Osteoblast (primary cell): Measurements from ENCODE around the gene KRAS. TPM values are rescaled to one million over a fixed set of nuclear protein-coding genes. Genes with fewer than 3 reads are reported as not detected.

Experiments
- DNase-seq: peaks from one replicate; pipeline ENCODE4 v3.0.0; 2011; ENCODE audit warnings: low spot score, mixed read lengths; ENCODE audit not compliant: insufficient read length; ENCODE audit errors: missing footprints
- H2AFZ ChIP-seq: 2 replicates; pipeline ENCODE4 v1.6.0; 2011; ENCODE audit warnings: mild to moderate bottlenecking, low read length
- H3K27ac ChIP-seq: 2 replicates; pipeline ENCODE4 v1.5.1; 2011; ENCODE audit warnings: mild to moderate bottlenecking, low read depth, low read length, moderate library complexity
- H3K27me3 ChIP-seq: 2 replicates; pipeline ENCODE4 v1.6.0; 2012; ENCODE audit warnings: mild to moderate bottlenecking, control low read depth, inconsistent platforms, low read length, moderate library complexity; ENCODE audit not compliant: insufficient read depth
- H3K36me3 ChIP-seq: 2 replicates; pipeline ENCODE4 v1.5.1; 2011; ENCODE audit warnings: mild to moderate bottlenecking, low read length, control low read depth, moderate library complexity; ENCODE audit not compliant: insufficient read depth
- H3K4me1 ChIP-seq: 2 replicates; pipeline ENCODE4 v1.5.1; 2011; ENCODE audit warnings: mild to moderate bottlenecking, low read length, control low read depth, moderate library complexity; ENCODE audit not compliant: insufficient read depth
- H3K4me2 ChIP-seq: 2 replicates; pipeline ENCODE4 v1.6.0; 2011; ENCODE audit warnings: mild to moderate bottlenecking, low read length; ENCODE audit not compliant: insufficient read depth
- H3K4me3 ChIP-seq: fragments of 200-600 bp; sonication (generic); 3 replicates; pipeline ENCODE4 v1.5.1; 2012; ENCODE audit warnings: mild to moderate bottlenecking, low read length, inconsistent platforms; ENCODE audit not compliant: insufficient read depth
- H3K79me2 ChIP-seq: 2 replicates; pipeline ENCODE4 v1.6.0; 2012; ENCODE audit warnings: mild to moderate bottlenecking, low read length, control low read depth, inconsistent platforms; ENCODE audit not compliant: insufficient read depth
- H3K9me3 ChIP-seq: 2 replicates; pipeline ENCODE4 v1.5.1; 2011; ENCODE audit warnings: low read depth, low read length, control low read depth
- H4K20me1 ChIP-seq: 2 replicates; pipeline ENCODE4 v1.6.0; 2012; ENCODE audit warnings: mild to moderate bottlenecking, low read length, control low read depth; ENCODE audit not compliant: insufficient read depth
- total RNA-seq: library from RNA; depleted of rRNA; stranded (reverse); fragments of >200 nt; gene quantifications from 2 replicates; pipeline ENCODE4 v1.2.3, GENCODE V29; 2012
- TF ChIP-seq, protein P1 (sequence below): IDR thresholded peaks from 2 replicates; pipeline ENCODE4 v1.5.1; 2011; ENCODE audit warnings: mild to moderate bottlenecking, low read depth, low read length, moderate library complexity; ENCODE audit errors: extremely low read depth

KRAS gene
- total RNA-seq, 1 donor: 18.5 TPM

DNA sequence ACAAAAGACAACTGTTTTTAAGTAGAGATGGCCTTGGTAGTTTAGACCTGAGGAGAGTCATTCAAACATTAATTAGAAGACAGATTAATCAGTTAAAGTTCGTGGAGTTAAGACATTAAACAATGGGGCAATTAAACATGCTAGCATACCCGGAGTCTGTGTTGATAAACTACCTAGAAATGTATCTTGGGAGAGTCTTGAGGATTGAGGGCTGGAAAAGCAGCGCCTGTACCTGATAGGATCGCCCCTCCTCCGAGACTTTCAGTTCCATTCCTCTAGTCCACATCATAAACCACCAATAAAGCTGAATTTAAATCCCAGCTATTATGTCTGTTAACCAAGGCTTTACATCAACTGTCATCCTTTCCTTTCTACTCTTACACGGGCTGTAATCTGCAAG lies 1.0 kb upstream of the KRAS start:
- Histone ChIP-seq H3K36me3 (no peaks in the 10 kb centered on the region), H3K4me2 (peak overlapping the region; percentile 85), H4K20me1 (peaks cover 5% of the 10 kb centered on the region), H3K27me3 (peaks cover 2% of the 10 kb centered on the region), H3K9me3 (no peaks in the 10 kb centered on the region), H2AFZ (peak overlapping the region; percentile 89), H3K4me1 (peaks cover 7% of the 10 kb centered on the region), H3K79me2 (peaks cover 34% of the 10 kb centered on the region), H3K27ac (peak overlapping the region; percentile 43), H3K4me3 (peak overlapping the region; percentile 86)
- TF ChIP-seq, protein P1, sequence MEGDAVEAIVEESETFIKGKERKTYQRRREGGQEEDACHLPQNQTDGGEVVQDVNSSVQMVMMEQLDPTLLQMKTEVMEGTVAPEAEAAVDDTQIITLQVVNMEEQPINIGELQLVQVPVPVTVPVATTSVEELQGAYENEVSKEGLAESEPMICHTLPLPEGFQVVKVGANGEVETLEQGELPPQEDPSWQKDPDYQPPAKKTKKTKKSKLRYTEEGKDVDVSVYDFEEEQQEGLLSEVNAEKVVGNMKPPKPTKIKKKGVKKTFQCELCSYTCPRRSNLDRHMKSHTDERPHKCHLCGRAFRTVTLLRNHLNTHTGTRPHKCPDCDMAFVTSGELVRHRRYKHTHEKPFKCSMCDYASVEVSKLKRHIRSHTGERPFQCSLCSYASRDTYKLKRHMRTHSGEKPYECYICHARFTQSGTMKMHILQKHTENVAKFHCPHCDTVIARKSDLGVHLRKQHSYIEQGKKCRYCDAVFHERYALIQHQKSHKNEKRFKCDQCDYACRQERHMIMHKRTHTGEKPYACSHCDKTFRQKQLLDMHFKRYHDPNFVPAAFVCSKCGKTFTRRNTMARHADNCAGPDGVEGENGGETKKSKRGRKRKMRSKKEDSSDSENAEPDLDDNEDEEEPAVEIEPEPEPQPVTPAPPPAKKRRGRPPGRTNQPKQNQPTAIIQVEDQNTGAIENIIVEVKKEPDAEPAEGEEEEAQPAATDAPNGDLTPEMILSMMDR: no peak
- DNase-seq: no peak

DNA sequence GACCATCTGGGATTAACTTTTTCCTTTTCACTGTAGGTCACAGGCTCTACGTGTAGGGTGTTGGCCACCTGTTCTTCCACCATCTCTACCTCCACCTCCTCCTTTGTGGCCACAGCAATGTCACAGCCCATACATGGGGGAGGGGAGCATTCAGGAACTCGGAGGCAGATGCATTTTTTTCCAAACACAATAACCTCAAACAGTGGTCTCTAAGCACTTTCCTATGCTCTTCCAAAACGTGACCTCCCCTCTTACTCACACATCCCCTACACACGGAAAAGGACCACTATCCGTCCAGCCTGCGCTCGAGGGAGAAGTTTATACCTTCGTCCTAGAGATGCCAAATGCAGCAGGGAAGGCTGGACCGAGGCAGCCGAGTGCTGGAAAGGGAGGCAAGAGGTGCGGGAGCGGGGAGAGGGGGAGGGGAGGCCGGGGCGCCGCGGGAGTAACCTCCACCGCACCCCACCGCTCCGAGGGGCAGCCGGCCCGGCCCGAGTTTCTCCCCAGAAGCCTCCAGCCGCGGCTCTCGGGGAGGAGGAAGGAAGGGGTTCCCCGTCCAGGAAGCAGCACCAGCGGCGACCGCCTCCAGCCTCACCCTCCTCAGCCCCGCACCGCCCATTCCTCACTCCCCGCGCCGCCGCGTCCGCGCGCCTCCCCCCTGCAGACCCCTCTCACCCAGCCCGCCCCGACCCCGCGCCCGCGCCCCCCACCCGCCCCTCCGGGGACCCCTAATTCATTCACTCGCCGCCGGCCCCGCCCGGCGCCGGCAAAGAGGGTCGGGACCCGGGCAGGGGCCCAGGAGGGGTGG lies 594 bp downstream of the KRAS start:
- TF ChIP-seq, protein P1: no peak
- H3K79me2 ChIP-seq: peaks cover 49% of the 10 kb centered on the region
- H3K9me3 ChIP-seq: no peaks in the 10 kb centered on the region
- peak overlapping the region; percentile 73 for H3K27ac ChIP-seq
- peak overlapping the region; percentile 69 for H2AFZ ChIP-seq
- H4K20me1 ChIP-seq: peaks cover 6% of the 10 kb centered on the region
- DNase-seq: peak; percentile 81
- peaks cover 7% of the 10 kb centered on the region for H3K4me1 ChIP-seq
- H3K27me3 ChIP-seq: no peaks in the 10 kb centered on the region
- peak overlapping the region; percentile 95 for H3K4me2 ChIP-seq
- peak overlapping the region; percentile 86 for H3K4me3 ChIP-seq
- H3K36me3 ChIP-seq: no peaks in the 10 kb centered on the region

DNA sequence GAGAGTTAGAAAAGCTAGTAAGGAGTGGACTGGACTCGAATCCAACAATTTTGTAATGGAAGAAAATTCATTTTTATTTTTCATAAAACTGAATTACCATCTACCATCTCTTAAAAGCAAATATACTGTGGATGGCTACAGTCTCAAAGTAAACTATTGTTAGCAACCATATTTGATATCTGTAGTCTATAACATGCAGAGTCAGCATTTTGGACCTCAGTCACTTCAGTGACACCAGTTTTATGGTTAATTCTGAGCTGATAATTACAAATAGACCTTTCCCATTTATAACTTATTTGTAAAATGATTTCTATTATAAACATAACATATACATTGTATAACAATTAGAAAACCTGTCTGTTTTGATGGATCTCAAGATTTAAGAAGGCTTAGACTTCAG lies 2.0 kb downstream of the KRAS start:
- H3K27ac ChIP-seq: no peak overlapping the region
- peaks cover 62% of the 10 kb centered on the region for H3K79me2 ChIP-seq
- H2AFZ ChIP-seq: no peak overlapping the region

DNA sequence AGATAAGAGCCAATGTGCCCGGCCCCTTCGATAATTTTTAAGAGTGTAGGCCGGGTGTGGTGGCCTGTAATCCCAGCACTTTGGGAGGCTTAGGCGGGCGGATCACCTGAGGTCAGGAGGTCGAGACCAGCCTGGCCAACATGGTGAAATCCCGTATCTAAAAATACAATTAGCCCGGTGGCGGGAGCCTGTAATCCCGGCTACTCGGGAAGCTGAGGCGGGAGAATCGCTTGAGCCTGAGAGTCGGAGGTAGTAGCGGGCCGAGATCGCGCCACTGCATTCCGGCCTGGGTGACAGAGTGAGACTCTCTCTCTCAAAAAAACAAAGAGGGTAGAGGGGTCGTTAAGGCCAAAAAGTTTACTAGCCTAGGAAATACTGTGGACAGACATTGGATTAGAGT lies 2.6 kb downstream of the KRAS start:
- Histone ChIP-seq H3K9me3 (no peaks in the 10 kb centered on the region), H2AFZ (no peak overlapping the region), H3K4me1 (peaks cover 7% of the 10 kb centered on the region), H3K4me2 (no peak overlapping the region), H3K36me3 (no peaks in the 10 kb centered on the region), H3K79me2 (peaks cover 68% of the 10 kb centered on the region), H3K4me3 (no peak overlapping the region), H3K27me3 (no peaks in the 10 kb centered on the region), H4K20me1 (peaks cover 6% of the 10 kb centered on the region), H3K27ac (no peak overlapping the region)
- TF ChIP-seq, protein P1: no peak
- DNase-seq: no peak

More for the DNA sequence above, 2.0 kb downstream of the KRAS start:
- Histone ChIP-seq H4K20me1 (peaks cover 6% of the 10 kb centered on the region), H3K27me3 (no peaks in the 10 kb centered on the region), H3K4me3 (no peak overlapping the region), H3K36me3 (no peaks in the 10 kb centered on the region), H3K9me3 (no peaks in the 10 kb centered on the region), H3K4me1 (peaks cover 7% of the 10 kb centered on the region), H3K4me2 (no peak overlapping the region)
- no peak for DNase-seq
- TF ChIP-seq, protein P1: no peak
